Omental fat pad (tissue), 4 donors: ENCODE data around the gene CD34. TPM values are rescaled to one million over a fixed set of nuclear protein-coding genes. Genes with fewer than 3 reads are reported as not detected.

Experiments
- ATAC-seq: fragments of 150-250 bp; one replicate; pipeline ENCODE4 v1.9.1; 2016; ENCODE audit warnings: mild to moderate bottlenecking, moderate library complexity; ENCODE audit not compliant: low FRiP score
- DNase-seq: peaks from one replicate; pipeline ENCODE4 v3.0.0-alpha.2; 2019; ENCODE audit warnings: low spot score
- total RNA-seq, 4 donors: library from RNA; depleted of rRNA; stranded (reverse); fragments of >200 nt; gene quantifications; one replicate each; pipeline ENCODE4 v1.1.0, GENCODE V29; 2016
- TF ChIP-seq, protein P1 (sequence below), 3 donors: fragments of 450-650 bp; IDR thresholded peaks; one replicate each; pipeline ENCODE4 v1.5.1; 2016 to 2017; ENCODE audit warnings: antibody characterized with exemption in 3 of 3, mild to moderate bottlenecking in 3 of 3, moderate library complexity in 2 of 3

The CD34 gene
- total RNA-seq, 4 donors from 2014 or later: 52.6 to 123 (median 76.9) TPM

DNA sequence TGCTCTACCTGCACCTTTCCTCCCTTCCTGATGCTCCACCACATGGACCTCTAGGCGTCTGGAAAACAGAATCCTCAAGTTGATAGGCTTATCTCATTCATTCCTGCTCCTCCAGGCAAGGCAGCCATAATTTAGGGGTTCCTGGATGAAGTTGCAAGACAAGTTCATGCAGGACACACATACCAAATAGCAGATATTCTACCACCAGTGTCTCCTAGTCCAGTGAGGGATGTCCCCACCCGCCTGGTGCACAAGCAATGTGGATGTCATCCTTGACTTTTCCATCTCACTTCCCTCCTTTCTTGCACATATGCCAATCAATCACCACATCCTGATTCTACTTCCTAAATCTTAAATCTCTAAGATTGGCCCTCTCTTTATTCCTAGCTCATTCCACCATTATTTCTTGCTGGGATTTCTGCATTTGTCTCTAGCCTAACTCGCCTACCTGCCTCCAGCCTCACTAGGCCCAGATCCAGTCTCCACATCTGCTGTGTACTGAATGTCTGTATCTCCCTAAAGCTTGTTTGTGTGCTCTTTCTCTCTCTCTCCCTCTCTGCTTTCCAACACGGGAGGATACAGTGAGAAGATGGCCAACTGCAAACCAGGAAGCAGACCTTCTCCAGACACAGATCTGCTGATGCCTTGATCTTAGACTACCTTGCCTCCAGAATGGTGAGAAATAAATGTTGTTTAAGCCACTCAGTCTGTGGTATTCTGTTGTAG lies 40.5 kb downstream of the CD34 start:
- DNase-seq (no peak), ATAC-seq (no peak)
- TF ChIP-seq, protein P1, sequence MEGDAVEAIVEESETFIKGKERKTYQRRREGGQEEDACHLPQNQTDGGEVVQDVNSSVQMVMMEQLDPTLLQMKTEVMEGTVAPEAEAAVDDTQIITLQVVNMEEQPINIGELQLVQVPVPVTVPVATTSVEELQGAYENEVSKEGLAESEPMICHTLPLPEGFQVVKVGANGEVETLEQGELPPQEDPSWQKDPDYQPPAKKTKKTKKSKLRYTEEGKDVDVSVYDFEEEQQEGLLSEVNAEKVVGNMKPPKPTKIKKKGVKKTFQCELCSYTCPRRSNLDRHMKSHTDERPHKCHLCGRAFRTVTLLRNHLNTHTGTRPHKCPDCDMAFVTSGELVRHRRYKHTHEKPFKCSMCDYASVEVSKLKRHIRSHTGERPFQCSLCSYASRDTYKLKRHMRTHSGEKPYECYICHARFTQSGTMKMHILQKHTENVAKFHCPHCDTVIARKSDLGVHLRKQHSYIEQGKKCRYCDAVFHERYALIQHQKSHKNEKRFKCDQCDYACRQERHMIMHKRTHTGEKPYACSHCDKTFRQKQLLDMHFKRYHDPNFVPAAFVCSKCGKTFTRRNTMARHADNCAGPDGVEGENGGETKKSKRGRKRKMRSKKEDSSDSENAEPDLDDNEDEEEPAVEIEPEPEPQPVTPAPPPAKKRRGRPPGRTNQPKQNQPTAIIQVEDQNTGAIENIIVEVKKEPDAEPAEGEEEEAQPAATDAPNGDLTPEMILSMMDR (IDR thresholded peaks at IDR 0.05): no peak

DNA sequence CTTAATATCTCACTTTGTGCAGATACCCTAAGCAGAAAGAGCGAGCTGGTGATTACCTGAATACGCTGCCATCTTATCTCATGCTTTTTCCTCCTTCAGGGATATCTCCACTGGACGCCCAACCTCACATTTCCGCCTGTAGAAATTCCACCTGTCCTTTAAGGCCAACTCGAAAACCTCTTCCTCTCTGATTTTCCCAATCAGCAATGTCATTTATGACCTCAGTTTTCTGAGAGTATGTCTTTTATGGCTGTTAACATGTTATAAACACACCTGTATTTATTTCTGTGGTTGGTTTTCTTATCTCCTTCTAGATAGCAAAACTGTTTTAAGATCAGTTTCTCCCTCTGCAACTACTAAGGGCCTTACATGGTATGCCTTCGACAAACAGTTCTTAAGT lies 41.1 kb downstream of the CD34 start:
- no peak for DNase-seq
- TF ChIP-seq, protein P1 (IDR thresholded peaks at IDR 0.05): no peak
- no peak for ATAC-seq

DNA sequence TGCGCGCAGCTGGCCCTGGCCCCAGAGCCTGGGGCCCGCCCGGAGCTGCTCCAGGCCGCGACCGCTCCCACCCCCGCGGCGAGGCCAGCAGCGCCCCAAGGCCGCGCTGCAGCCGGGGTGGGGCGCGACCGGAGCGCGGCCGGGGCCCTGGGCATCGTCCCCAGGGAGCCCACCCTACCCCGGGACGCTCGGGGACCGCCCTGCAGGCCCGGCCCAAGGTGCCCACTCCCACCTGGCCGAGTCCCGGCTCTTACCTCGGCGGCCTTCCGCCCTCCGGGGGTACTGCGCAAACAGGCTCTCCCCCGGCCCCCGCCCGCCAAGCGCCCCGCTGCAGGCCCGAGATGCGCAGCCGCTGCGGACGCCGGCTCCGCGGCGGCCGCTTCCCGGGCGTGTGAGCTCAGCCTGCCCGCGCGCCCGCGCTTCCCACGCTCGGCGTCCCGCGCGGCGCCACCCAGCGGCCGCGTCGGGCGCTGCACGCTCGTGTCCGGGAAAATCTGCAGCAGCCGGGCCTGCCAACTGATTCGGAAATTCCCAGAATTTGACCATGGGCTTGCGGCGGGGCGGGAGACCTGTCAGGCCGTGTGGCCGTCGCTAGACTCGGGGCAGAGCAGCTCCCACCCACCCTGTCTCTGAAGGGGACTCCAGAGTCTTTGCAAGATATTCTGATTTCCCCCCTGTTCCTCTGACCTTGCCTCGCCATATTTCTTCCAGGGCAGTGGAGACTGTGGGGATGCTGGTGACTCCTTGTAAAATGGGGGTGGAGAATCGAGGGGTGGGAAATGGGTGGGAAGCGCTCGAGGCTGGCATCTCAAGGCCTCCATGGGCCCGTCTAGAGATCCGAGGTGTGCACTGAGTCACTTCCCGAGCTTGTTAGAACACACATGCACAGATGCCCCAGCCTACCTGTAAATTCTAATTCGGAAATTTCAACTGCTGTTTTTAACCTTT lies 41.9 kb downstream of the CD34 start:
- ATAC-seq (peak; percentile 75), DNase-seq (no peak)
- TF ChIP-seq, protein P1 (IDR thresholded peaks at IDR 0.05): peak in 2 of 3 donors; percentile 69 to 77

DNA sequence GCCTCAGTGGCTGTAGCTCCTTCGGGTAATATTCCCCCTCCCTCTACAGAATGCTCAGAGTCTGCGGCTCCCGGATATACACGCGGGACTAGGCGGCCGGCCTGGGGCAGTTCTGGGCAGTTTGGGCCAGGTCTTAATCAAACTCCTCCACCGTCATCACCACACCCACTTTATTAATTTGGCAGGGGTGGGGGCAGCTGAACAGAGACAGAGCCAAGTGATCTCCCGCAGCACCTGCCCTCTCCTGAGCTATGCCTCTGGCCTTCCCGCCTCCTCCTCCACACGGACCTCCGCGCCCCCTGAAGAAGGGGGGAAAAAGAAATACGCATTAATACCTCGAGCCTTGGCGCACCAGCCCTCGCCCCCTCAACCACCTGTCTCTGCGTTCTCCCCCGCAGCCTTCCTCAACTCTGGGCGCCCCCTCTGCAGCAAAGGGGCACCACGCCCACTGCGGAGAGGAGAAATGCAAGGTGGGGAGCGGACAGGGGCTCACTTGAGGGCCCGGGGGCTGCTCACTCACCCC lies 42.6 kb downstream of the CD34 start:
- DNase-seq (no peak), ATAC-seq (peak; percentile 22)
- TF ChIP-seq, protein P1 (IDR thresholded peaks at IDR 0.05): no peak

DNA sequence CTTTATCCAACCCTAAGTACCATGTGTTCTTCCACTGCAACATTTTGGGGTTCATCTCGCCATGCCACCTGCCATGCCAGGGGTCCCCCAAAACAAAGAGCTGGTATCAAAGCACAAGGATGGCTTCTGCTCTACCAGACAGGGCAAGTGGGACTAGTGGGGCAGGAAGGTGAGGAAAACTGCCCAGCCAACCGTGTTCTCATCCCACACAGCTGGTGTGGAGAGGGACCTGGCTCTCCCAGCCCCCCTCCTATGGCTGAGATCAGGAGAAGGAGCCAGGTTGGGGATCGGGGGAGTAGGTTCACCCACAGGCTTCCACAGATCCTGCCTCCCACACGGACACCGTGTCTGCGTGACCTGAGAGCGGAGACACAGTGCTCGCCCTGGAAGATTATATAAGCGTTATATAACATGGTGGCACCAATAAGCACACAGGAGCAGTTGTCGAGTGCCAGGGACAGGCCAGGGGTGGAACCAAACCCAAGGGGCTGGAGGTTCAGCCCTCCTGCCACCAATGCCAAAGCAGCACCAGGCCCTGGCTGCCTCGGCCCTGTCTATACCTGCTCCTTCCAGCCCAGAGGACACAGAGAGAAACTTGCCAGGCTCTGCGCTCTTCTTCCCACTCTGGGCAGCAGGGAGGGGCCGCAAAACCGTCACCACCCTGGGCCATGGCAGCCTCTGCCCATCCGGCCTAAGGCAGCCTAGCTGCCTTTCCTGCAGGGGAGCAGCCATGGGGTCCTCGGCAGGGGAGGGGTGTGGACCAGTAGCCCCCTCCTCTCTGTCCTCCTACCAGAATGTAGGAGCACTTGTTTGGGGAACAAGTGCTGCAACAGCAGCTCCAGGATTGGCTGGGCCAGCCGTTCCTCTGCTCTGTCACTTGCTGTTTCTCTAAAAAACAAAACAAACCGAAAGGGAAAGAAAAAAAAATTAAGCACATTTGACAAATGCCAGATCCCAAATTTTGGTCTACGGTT lies 43.5 kb downstream of the CD34 start:
- ATAC-seq: no peak
- TF ChIP-seq, protein P1 (IDR thresholded peaks at IDR 0.05): no peak
- no peak for DNase-seq

DNA sequence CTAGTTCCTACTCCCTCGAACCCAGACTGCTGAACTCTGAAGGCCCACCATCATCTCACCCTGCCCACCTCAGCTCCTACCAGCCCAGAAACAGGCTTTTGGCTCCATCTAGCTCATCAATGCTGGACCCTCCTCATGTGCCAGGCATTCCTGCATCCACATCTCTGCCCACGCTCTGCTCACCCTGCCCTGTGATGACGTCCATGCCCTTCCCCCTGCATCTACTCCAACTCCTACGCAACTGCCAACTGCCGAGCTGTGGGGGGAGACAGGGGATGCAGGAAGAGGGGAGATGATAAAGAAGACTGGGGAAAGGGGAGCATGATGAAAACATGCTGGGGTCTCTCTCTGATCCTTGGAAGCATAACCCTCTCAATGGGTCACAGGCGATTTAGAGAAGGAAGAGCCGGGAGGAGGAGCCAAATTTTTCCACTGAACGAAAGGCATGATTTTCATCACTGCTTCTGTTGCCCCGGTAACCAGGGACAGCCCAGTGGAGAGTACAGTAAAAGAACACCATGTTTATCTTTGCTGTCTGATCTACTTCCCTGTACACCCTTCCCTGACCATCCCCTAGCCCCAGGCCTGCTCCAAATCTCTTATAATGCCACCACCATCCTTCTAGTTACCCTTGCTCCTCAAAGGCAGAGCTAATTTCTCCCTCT lies 44.3 kb downstream of the CD34 start:
- DNase-seq: no peak
- TF ChIP-seq, protein P1 (IDR thresholded peaks at IDR 0.05): no peak
- ATAC-seq: peak; percentile 50
